ENCODE data around the gene EMILIN2.

DNA sequence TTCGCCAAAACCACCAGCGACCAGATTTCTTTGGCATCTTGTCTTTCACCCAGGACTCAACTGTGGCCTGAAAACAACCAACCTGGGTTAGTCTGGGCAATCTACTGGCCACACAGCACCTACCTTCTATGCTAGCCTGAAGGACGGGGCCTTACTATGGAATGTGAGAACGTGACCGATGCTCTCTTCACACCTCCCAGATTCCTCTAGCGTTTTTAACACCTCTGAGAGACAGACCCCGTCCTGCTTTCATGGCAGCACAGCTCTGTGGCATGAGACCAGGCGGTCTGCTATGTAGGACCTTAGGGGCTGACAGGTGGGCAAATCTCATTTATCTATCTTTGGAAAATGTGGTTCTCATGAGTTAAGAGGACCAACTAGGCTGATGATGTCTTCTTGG is 80.9 kb downstream of the EMILIN2 start:
- no peak for TF ChIP-seq POLR2AphosphoS5 (IDR thresholded peaks at IDR 0.05; ENCODE audit: low read depth)
- TF ChIP-seq, protein P1, sequence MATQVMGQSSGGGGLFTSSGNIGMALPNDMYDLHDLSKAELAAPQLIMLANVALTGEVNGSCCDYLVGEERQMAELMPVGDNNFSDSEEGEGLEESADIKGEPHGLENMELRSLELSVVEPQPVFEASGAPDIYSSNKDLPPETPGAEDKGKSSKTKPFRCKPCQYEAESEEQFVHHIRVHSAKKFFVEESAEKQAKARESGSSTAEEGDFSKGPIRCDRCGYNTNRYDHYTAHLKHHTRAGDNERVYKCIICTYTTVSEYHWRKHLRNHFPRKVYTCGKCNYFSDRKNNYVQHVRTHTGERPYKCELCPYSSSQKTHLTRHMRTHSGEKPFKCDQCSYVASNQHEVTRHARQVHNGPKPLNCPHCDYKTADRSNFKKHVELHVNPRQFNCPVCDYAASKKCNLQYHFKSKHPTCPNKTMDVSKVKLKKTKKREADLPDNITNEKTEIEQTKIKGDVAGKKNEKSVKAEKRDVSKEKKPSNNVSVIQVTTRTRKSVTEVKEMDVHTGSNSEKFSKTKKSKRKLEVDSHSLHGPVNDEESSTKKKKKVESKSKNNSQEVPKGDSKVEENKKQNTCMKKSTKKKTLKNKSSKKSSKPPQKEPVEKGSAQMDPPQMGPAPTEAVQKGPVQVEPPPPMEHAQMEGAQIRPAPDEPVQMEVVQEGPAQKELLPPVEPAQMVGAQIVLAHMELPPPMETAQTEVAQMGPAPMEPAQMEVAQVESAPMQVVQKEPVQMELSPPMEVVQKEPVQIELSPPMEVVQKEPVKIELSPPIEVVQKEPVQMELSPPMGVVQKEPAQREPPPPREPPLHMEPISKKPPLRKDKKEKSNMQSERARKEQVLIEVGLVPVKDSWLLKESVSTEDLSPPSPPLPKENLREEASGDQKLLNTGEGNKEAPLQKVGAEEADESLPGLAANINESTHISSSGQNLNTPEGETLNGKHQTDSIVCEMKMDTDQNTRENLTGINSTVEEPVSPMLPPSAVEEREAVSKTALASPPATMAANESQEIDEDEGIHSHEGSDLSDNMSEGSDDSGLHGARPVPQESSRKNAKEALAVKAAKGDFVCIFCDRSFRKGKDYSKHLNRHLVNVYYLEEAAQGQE (IDR thresholded peaks at IDR 0.05; ENCODE audit: insufficient replicate concordance, low read depth), result no peak
- TF ChIP-seq, protein P2, sequence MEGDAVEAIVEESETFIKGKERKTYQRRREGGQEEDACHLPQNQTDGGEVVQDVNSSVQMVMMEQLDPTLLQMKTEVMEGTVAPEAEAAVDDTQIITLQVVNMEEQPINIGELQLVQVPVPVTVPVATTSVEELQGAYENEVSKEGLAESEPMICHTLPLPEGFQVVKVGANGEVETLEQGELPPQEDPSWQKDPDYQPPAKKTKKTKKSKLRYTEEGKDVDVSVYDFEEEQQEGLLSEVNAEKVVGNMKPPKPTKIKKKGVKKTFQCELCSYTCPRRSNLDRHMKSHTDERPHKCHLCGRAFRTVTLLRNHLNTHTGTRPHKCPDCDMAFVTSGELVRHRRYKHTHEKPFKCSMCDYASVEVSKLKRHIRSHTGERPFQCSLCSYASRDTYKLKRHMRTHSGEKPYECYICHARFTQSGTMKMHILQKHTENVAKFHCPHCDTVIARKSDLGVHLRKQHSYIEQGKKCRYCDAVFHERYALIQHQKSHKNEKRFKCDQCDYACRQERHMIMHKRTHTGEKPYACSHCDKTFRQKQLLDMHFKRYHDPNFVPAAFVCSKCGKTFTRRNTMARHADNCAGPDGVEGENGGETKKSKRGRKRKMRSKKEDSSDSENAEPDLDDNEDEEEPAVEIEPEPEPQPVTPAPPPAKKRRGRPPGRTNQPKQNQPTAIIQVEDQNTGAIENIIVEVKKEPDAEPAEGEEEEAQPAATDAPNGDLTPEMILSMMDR (IDR thresholded peaks at IDR 0.05; ENCODE audit: insufficient read depth, low read length), result no peak
- TF ChIP-seq GABPA (IDR thresholded peaks at IDR 0.05; ENCODE audit: low read depth), result no peak
- no peak for TF ChIP-seq SPI1 (IDR thresholded peaks at IDR 0.05; ENCODE audit: borderline replicate concordance, low read depth)

All from HL-60 (cell line).